ENCODE data around the gene STRADB.

The STRADB gene

GRCh38 chr2:201490291-201490690, 38.8 kb downstream of the STRADB start:
- TF ChIP-seq CTCF (IDR thresholded peaks at IDR 0.05): no peak

- TF ChIP-seq CTCF (IDR thresholded peaks at IDR 0.05): no peak
Observed at GRCh38 chr2:201496785-201497184, 45.2 kb downstream of the STRADB start.

GRCh38 chr2:201500534-201500933, 49.0 kb downstream of the STRADB start:
- TF ChIP-seq CTCF (IDR thresholded peaks at IDR 0.05): no peak

- no peak for TF ChIP-seq CTCF (IDR thresholded peaks at IDR 0.05)
Observed at GRCh38 chr2:201502713-201503112, 51.2 kb downstream of the STRADB start.

GRCh38 chr2:201507725-201508124, 56.2 kb downstream of the STRADB start:
- no peak for TF ChIP-seq CTCF (IDR thresholded peaks at IDR 0.05)

- no peak for TF ChIP-seq CTCF (IDR thresholded peaks at IDR 0.05)
Observed at GRCh38 chr2:201513271-201513670, 61.7 kb downstream of the STRADB start.

GRCh38 chr2:201515573-201516246, 64.2 kb downstream of the STRADB start:
- TF ChIP-seq CTCF (IDR thresholded peaks at IDR 0.05): no peak

GRCh38 chr2:201517094-201517493, 65.6 kb downstream of the STRADB start:
- no peak for TF ChIP-seq CTCF (IDR thresholded peaks at IDR 0.05)
